Measurements from ENCODE around the gene PSG5. TPM values are rescaled to one million over a fixed set of nuclear protein-coding genes. Genes with fewer than 3 reads are reported as not detected.
"Not testable (repeated sequence)": the region's sequence is repeated elsewhere in the genome, so short reads cannot be mapped to it uniquely, and the experiment has no call there.

PSG5 gene
- polyA plus RNA-seq, 1 donor from 2014 or later: not detected

GRCh38 chr19:43179569-43180147 is 6.7 kb downstream of the PSG5 start:
- not testable (repeated sequence) for H3K27ac ChIP-seq (ENCODE audit: low read length); H3K9ac ChIP-seq (ENCODE audit: low read length); H3K4me2 ChIP-seq (ENCODE audit: low read length); H3K9me3 ChIP-seq (ENCODE audit: low read length); H3K4me3 ChIP-seq (ENCODE audit: low read length); H4K20me1 ChIP-seq (ENCODE audit: insufficient read depth); H3K36me3 ChIP-seq (ENCODE audit: insufficient read depth, low read length); H3K9me2 ChIP-seq (ENCODE audit: insufficient read depth, low read length); H2AFZ ChIP-seq (ENCODE audit: low read depth, low read length); H3F3A ChIP-seq (ENCODE audit: insufficient read depth, low read length, poor library complexity, severe bottlenecking); H3K27me3 ChIP-seq (ENCODE audit: insufficient read depth, low read depth, low read length); H3K79me2 ChIP-seq (replicated peaks; ENCODE audit: insufficient read depth, low read length)

DNA sequence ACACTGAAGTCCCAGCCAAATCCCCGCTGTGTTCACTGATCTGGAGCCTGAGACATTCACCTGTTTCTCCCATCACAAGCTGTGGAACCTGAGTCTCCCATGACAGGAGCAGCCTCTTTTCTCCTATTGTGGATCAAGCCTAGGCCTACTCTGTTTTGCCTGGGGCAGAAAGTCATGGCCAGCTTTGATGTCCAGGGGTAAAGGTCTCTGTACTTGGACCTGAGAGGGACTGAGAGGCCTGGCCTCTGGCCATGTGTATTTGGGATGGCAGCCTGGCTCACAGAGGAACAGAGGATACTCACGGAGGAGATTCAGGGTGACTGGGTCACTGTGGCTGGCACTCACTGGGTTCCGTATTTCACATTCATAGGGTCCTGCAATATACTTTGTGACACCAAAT is 7.8 kb downstream of the PSG5 start:
- not testable (repeated sequence) for H2AFZ ChIP-seq (ENCODE audit: low read depth, low read length); H3K79me2 ChIP-seq (replicated peaks; ENCODE audit: insufficient read depth, low read length); H3F3A ChIP-seq (ENCODE audit: insufficient read depth, low read length, poor library complexity, severe bottlenecking); H3K9me2 ChIP-seq (ENCODE audit: insufficient read depth, low read length); H3K27me3 ChIP-seq (ENCODE audit: insufficient read depth, low read depth, low read length); H3K4me3 ChIP-seq (ENCODE audit: low read length); H3K4me2 ChIP-seq (ENCODE audit: low read length); H3K36me3 ChIP-seq (ENCODE audit: insufficient read depth, low read length); H3K9me3 ChIP-seq (ENCODE audit: low read length); H3K9ac ChIP-seq (ENCODE audit: low read length); H3K27ac ChIP-seq (ENCODE audit: low read length); H4K20me1 ChIP-seq (ENCODE audit: insufficient read depth)

DNA sequence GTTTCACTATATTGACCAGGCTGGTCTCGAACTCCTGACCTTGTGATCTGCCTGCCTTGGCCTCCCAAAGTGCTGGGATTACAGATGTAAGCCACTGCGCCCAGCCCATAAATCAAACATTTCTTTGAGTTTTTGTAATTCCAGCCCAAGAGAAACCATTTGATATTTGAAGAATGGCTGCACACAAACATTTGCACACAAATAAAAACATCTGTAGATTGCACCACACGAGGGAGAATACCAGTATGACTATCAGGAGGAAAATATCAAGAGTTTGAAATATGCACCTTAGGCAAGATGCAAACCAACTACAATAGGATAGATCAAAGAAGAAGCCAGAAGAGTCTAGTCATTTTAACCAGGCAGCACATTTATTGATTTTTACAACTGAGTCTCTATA is 20.4 kb downstream of the PSG5 start:
- H3K9me3 ChIP-seq (ENCODE audit: low read length): not testable (repeated sequence)

GRCh38 chr19:43163135-43163534 is 23.2 kb downstream of the PSG5 start:
- not testable (repeated sequence) for H3K36me3 ChIP-seq (ENCODE audit: insufficient read depth, low read length); H3K27me3 ChIP-seq (ENCODE audit: insufficient read depth, low read depth, low read length); H2AFZ ChIP-seq (ENCODE audit: low read depth, low read length); H4K20me1 ChIP-seq (ENCODE audit: insufficient read depth); H3K27ac ChIP-seq (ENCODE audit: low read length); H3K4me3 ChIP-seq (ENCODE audit: low read length); H3K9ac ChIP-seq (ENCODE audit: low read length); H3K9me3 ChIP-seq (ENCODE audit: low read length); H3F3A ChIP-seq (ENCODE audit: insufficient read depth, low read length, poor library complexity, severe bottlenecking); H3K4me2 ChIP-seq (ENCODE audit: low read length); H3K79me2 ChIP-seq (replicated peaks; ENCODE audit: insufficient read depth, low read length); H3K9me2 ChIP-seq (ENCODE audit: insufficient read depth, low read length)

More for the DNA sequence above, 20.4 kb downstream of the PSG5 start:
- not testable (repeated sequence) for H3K9ac ChIP-seq (ENCODE audit: low read length); H3K36me3 ChIP-seq (ENCODE audit: insufficient read depth, low read length); H2AFZ ChIP-seq (ENCODE audit: low read depth, low read length); H3F3A ChIP-seq (ENCODE audit: insufficient read depth, low read length, poor library complexity, severe bottlenecking); H3K4me2 ChIP-seq (ENCODE audit: low read length); H3K27ac ChIP-seq (ENCODE audit: low read length); H4K20me1 ChIP-seq (ENCODE audit: insufficient read depth); H3K4me3 ChIP-seq (ENCODE audit: low read length); H3K79me2 ChIP-seq (replicated peaks; ENCODE audit: insufficient read depth, low read length); H3K27me3 ChIP-seq (ENCODE audit: insufficient read depth, low read depth, low read length); H3K9me2 ChIP-seq (ENCODE audit: insufficient read depth, low read length)

DNA sequence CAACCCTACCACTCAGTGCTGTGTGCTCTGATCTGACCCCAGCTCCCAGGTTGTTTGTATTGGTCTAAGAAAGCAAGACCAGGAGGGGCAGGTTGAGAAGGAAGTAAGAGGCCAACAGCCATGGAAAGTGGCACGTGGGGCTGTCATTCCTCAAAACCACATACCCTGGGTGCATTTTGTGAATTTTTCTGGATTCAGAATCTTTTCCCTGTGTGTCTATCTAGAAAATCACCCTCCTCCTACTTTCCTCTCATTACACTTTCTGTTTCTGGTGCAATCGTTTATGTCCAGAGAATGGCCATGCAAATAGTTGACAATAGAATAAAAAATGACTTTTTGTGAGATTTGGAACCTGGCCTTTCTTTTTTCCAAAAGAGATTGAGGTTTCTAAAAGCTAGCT is 24.1 kb downstream of the PSG5 start:
- H3K36me3 ChIP-seq (ENCODE audit: insufficient read depth, low read length); H3K27me3 ChIP-seq (ENCODE audit: insufficient read depth, low read depth, low read length); H3K9me2 ChIP-seq (ENCODE audit: insufficient read depth, low read length); H3F3A ChIP-seq (ENCODE audit: insufficient read depth, low read length, poor library complexity, severe bottlenecking); H3K27ac ChIP-seq (ENCODE audit: low read length); H2AFZ ChIP-seq (ENCODE audit: low read depth, low read length); H3K4me3 ChIP-seq (ENCODE audit: low read length); H3K9me3 ChIP-seq (ENCODE audit: low read length); H3K4me2 ChIP-seq (ENCODE audit: low read length); H3K79me2 ChIP-seq (replicated peaks; ENCODE audit: insufficient read depth, low read length); H4K20me1 ChIP-seq (ENCODE audit: insufficient read depth); H3K9ac ChIP-seq (ENCODE audit: low read length): not testable (repeated sequence)

DNA sequence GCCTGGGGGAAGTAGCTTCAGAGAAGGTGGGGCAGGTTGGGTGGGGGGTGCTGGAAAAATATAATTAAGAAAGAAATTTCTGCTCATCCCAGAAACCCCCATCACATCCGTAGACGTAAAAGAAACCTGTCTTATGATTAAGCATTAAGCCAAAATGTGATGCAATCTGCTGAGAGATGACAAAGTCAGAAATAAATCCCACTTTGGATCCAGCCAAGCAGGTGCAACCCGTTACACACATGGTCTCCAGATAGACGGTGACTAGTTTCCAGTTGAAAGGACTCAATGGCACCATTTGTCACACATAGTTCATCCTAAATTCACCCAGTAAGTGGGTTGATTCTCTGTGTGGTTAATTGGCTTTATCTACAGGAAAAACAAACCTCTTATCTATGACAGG is 34.1 kb downstream of the PSG5 start:
- no peak overlapping the region for H2AFZ ChIP-seq (ENCODE audit: low read depth, low read length)
- no peak overlapping the region for H3K4me3 ChIP-seq (ENCODE audit: low read length)
- no peaks in the 10 kb centered on the region for H3K9me3 ChIP-seq (ENCODE audit: low read length)
- TF ChIP-seq EP300 (conservative IDR thresholded peaks at IDR 0.05; ENCODE audit: poor library complexity, severe bottlenecking): no peak
- no peak for TF ChIP-seq MXI1 (conservative IDR thresholded peaks at IDR 0.05; ENCODE audit: poor library complexity, severe bottlenecking)
- TF ChIP-seq SMC3 (conservative IDR thresholded peaks at IDR 0.05; ENCODE audit: poor library complexity): no peak
- TF ChIP-seq RAD21 (conservative IDR thresholded peaks at IDR 0.05): no peak
- TF ChIP-seq EZH2 (IDR thresholded peaks at IDR 0.05; ENCODE audit: borderline replicate concordance, insufficient read depth, low read length, poor library complexity, severe bottlenecking): no peak
- no peak for TF ChIP-seq REST (IDR thresholded peaks at IDR 0.05; ENCODE audit: borderline replicate concordance)

More for the DNA sequence above, 34.1 kb downstream of the PSG5 start:
- no peaks in the 10 kb centered on the region for H4K20me1 ChIP-seq (ENCODE audit: insufficient read depth)
- H3F3A ChIP-seq (ENCODE audit: insufficient read depth, low read length, poor library complexity, severe bottlenecking): no peaks in the 10 kb centered on the region
- H3K27ac ChIP-seq (ENCODE audit: low read length): no peak overlapping the region
- no peaks in the 10 kb centered on the region for H3K9me2 ChIP-seq (ENCODE audit: insufficient read depth, low read length)
- H3K9ac ChIP-seq (ENCODE audit: low read length): no peak overlapping the region
- no peaks in the 10 kb centered on the region for H3K36me3 ChIP-seq (ENCODE audit: insufficient read depth, low read length)
- no peaks in the 10 kb centered on the region for H3K79me2 ChIP-seq (replicated peaks; ENCODE audit: insufficient read depth, low read length)
- H3K27me3 ChIP-seq (ENCODE audit: insufficient read depth, low read depth, low read length): no peaks in the 10 kb centered on the region
- H3K4me2 ChIP-seq (ENCODE audit: low read length): no peak overlapping the region
